Measurements from ENCODE around the gene FOXF1.

- TF ChIP-seq POLR2A (IDR thresholded peaks at IDR 0.05), result no peak
- no peak for TF ChIP-seq CTCF (IDR thresholded peaks at IDR 0.05)
Measured at GRCh38 chr16:86550281-86550680, 40.0 kb downstream of the FOXF1 start.
